ENCODE data around the gene ZBTB21.

Gene ZBTB21

GRCh38 chr21:41948901-41949300 is 61.3 kb downstream of the ZBTB21 start:
- no peak for DNase-seq

- DNase-seq, result no peak
Observed at GRCh38 chr21:41948078-41948895, 61.9 kb downstream of the ZBTB21 start.

DNA sequence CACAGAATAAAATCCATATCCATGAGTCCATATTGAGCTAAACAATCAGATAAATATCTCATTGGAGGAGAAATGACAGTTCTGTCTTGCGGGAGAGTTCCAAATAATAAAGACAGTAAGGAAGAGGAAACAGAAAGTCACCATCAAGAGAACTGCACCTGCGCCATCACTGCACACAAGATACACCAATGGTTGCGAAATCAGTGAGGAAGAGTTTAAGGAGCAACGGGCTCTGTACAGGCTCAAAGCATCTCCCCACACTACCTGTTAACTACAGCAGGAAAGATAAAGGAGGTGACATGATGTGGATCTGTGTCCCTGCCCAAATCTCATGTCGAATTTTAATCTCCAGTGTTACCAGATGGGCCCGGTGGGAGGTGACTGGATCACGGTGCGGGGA is 64.2 kb downstream of the ZBTB21 start:
- no peak for DNase-seq

GRCh38 chr21:41943851-41944250 is 66.3 kb downstream of the ZBTB21 start:
- no peak for DNase-seq

- no peak for DNase-seq
Observed at GRCh38 chr21:41942457-41942856, 67.7 kb downstream of the ZBTB21 start.

- DNase-seq, result no peak
Observed at GRCh38 chr21:41941941-41942340, 68.2 kb downstream of the ZBTB21 start.

- DNase-seq, result no peak
Observed at GRCh38 chr21:41940431-41940830, 69.7 kb downstream of the ZBTB21 start.

DNA sequence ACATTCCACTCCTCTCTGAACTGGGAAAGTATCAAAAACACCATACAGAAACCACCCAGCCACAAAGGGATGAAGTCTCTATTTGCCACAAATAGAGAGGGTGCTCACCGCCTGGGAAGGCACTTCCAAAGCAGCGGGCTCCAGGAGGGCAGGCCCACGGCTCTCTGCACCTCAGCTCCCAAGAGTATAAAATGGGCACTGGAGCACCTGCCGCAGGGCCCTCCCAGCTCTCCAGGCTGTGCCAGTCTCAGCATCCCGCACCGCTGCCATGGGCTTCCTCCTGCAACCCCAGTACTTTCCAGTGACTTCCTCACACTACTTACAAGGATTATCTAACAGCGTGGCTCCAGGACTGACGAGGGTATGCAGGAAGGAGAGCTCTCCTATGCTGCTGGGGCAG is 70.8 kb downstream of the ZBTB21 start:
- no peak for DNase-seq

Measured in activated CD4-positive, alpha-beta T cell treated with anti-CD3 and anti-CD28 coated beads for 48 hours (primary cell).